ENCODE measurements around the gene JAM3.

GRCh38 chr11:134063124-134063495, 5.8 kb upstream of the JAM3 start:
- TF ChIP-seq EZH2 (IDR thresholded peaks at IDR 0.05) (no peak), POLR2AphosphoS5 (IDR thresholded peaks at IDR 0.05; ENCODE audit: borderline replicate concordance, low read depth, low read length) (no peak), FOXP2 (optimal IDR thresholded peaks at IDR 0.05; ENCODE audit: control extremely low read depth, extremely low read length, insufficient read depth) (no peak)

Measured in SK-N-MC (cell line).